H1 (cell line): ENCODE measurements around the gene SH2B3. TPM values are rescaled to one million over a fixed set of nuclear protein-coding genes. Genes with fewer than 3 reads are reported as not detected.

Experiments
- POLR2A ChIP-seq, 2 experiments: IDR thresholded peaks; 1 replicate in 1 of 2; 2 replicates in 1 of 2; pipeline ENCODE4 v1.6.1; 2011; ENCODE audit warnings: low read depth in 2 of 2, low read length in 2 of 2, mild to moderate bottlenecking in 2 of 2; ENCODE audit errors: control extremely low read depth in 1 of 2
- POLR2AphosphoS5 ChIP-seq: IDR thresholded peaks from 2 replicates; pipeline ENCODE4 v1.6.1; 2011; ENCODE audit warnings: low read depth, low read length
- polyA plus RNA-seq, 7 experiments: library from polyadenylated mRNA; depleted of rRNA in 3 of 7; stranded (reverse) in 5 of 7; unstranded in 2 of 7; fragments of >200 nt in 5 of 7; fragments of 200-250 nt in 2 of 7; gene quantifications; 1 replicate in 5 of 7; 2 replicates in 1 of 7; 4 replicates in 1 of 7; pipeline versions ENCODE4 v1.2.1 to v1.2.3, GENCODE V29; 2011 to 2013; ENCODE audit warnings: missing spikeins in 2 of 7, mixed read lengths in 2 of 7
- total RNA-seq: library from RNA; stranded (reverse); fragmentation: NEBNext Ultra II Directional; extraction: Animal tissue kit (Norgen Biotek cat#: 25700); gene quantifications from 2 replicates; pipeline ENCODE4 v1.2.1, GENCODE V29; 2021

The SH2B3 gene
- total and polyA plus RNA-seq, 2 of the 8 experiments (the other 6 are each of a cell fraction or from before 2014, with no cell fraction given): 20.8 to 34.1 TPM

DNA sequence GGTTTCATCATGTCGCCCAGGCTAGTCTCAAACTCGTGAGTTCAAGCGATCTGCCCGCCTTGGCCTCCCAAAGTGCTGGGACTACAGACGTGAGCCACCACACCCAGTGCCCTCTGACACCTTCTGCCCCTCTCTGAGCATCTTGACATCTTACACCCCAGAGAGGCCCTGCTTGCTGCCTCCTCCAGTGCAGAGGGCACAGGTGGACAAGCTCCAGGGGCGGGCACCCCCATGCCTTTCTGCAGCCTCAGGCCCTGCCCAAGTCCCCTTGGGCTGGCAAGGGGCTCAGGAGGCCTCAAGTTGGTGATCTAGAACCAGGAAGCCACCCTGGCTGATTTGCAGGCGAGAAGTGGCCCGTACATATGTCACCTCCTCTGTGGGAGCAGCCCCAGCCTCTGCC is 11.2 kb upstream of the SH2B3 start (continued):
- TF ChIP-seq POLR2A (IDR thresholded peaks at IDR 0.05; ENCODE audit: control extremely low read depth in 1 of 2, low read depth in 2 of 2, low read length in 2 of 2): no peak
- no peak for TF ChIP-seq POLR2AphosphoS5
- TF ChIP-seq, all 59 proteins: peak for 0
